Stomach (tissue), 4 donors: Measurements from ENCODE around the gene TAS1R1.

Experiments used
- CTCF ChIP-seq, 7 experiments: fragments of 450-650 bp in 4 of 7; fragments of 200-600 bp in 3 of 7; sonication (generic) in 3 of 7; IDR thresholded peaks; one replicate each; pipeline ENCODE4 v1.5.1; 2016 to 2019; ENCODE audit warnings: antibody characterized with exemption in 7 of 7, control low read depth in 2 of 7, mild to moderate bottlenecking in 1 of 7
- EP300 ChIP-seq: sonication (generic); formaldehyde crosslinking; IDR thresholded peaks from one replicate; pipeline ENCODE4 v1.6.1; 2017; ENCODE audit warnings: antibody characterized with exemption
- POLR2A ChIP-seq, 4 donors: fragments of 450-650 bp; IDR thresholded peaks; one replicate each; pipeline ENCODE4 v1.6.1; 2016; ENCODE audit warnings: antibody characterized with exemption in 4 of 4, control low read depth in 2 of 4, mild to moderate bottlenecking in 1 of 4, moderate library complexity in 1 of 4
- POLR2AphosphoS5 ChIP-seq, 3 donors: sonication (generic); formaldehyde crosslinking; IDR thresholded peaks; one replicate each; pipeline ENCODE4 v1.6.1; 2016; ENCODE audit warnings: antibody characterized with exemption in 3 of 3

- TF ChIP-seq POLR2AphosphoS5 (IDR thresholded peaks at IDR 0.05) = peak; percentile 12 to 89 (median 37)
- peak in 5 of 7 experiments; percentile 88 to 98 (median 95) for TF ChIP-seq CTCF (IDR thresholded peaks at IDR 0.05)
- no peak for TF ChIP-seq POLR2A (IDR thresholded peaks at IDR 0.05)
- no peak for TF ChIP-seq EP300
Observed at GRCh38 chr1:6554031-6554906, 838 bp upstream of the TAS1R1 start, which contains the start of gene NOL9.
